ENCODE results near the gene HRH1.

DNA sequence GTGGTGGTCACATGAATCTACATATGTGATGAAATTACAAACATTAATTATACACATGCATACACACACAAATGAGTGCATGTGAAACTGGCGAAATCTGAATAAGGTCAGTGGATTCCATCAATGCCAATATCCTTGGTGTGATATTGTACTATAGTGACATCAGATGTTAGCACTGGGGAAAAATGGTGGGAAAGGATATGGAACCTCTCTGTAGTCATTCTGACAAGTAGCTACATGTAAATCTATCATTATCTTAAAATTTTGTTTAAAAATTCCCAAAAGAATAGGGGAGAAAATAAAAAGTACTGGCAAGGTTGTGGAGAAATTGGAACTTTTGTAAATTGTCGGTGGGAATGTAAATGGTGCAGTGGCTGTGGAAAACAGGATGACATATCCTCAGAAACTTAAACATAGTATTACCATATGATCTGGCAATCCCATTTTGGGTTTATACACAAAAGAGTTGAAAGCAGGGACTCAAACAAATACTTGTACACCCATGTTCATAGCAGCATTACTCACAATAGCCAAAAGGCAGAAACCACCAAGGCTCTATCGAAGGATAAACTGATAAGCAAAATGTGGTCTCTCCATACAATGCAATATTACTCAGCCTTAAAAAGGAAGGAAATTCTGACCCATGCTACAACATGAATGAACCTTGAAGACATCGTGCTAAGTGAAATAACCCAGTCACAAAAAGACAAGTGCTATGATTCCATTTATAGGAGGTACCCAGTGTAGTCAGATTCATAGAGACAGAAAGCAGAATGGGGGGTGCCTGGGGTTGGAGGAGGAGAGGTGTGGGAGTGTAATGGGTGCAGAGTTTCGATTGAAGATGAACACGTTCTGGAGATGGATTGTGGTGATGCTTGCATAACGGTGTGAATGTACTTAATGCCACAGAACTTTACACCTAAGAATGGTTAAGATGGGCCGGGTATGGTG, 25.3 kb upstream of the HRH1 start:
- TF ChIP-seq, protein P1, sequence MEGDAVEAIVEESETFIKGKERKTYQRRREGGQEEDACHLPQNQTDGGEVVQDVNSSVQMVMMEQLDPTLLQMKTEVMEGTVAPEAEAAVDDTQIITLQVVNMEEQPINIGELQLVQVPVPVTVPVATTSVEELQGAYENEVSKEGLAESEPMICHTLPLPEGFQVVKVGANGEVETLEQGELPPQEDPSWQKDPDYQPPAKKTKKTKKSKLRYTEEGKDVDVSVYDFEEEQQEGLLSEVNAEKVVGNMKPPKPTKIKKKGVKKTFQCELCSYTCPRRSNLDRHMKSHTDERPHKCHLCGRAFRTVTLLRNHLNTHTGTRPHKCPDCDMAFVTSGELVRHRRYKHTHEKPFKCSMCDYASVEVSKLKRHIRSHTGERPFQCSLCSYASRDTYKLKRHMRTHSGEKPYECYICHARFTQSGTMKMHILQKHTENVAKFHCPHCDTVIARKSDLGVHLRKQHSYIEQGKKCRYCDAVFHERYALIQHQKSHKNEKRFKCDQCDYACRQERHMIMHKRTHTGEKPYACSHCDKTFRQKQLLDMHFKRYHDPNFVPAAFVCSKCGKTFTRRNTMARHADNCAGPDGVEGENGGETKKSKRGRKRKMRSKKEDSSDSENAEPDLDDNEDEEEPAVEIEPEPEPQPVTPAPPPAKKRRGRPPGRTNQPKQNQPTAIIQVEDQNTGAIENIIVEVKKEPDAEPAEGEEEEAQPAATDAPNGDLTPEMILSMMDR (IDR thresholded peaks at IDR 0.05) = no peak
- TF ChIP-seq ZFX (IDR thresholded peaks at IDR 0.05; ENCODE audit: borderline replicate concordance) = no peak
